OCI-LY7 (cell line): ENCODE results near the gene CALHM6. TPM values are rescaled to one million over a fixed set of nuclear protein-coding genes. Genes with fewer than 3 reads are reported as not detected.

ENCODE experiments used
- BruUV-seq: library from RNA; stranded (reverse); fragments of 400-500 nt; replicated peaks from 2 replicates; lab custom pipeline; 2021; lab: Mats Ljungman, UMichigan
- CTCF ChIA-PET: fragments of 300-600 bp; sonication (Branson Sonifier 250); formaldehyde crosslinking; loops from one replicate; lab custom pipeline; 2022; ENCODE audit warnings: antibody characterized with exemption; ENCODE audit not compliant: unreplicated experiment; lab: Charles Lee
- POLR2A ChIA-PET: fragments of 300-600 bp; sonication (Branson Sonifier 250); formaldehyde crosslinking; loops from one replicate; lab custom pipeline; 2022; ENCODE audit warnings: antibody characterized with exemption; lab: Charles Lee
- DNase-seq: peaks from one replicate; pipeline ENCODE4 v3.0.0-alpha.2; 2015; ENCODE audit warnings: low spot score
- H2AFZ ChIP-seq: fragments of 200-600 bp; sonication (generic), shearing (Covaris generic); 2 replicates; pipeline ENCODE4 v1.6.1; 2014; ENCODE audit warnings: mild to moderate bottlenecking, antibody characterized with exemption, low read length, moderate library complexity
- H3K27ac ChIP-seq: fragments of 200-600 bp; sonication (generic); 2 replicates; pipeline ENCODE4 v1.5.1; 2014; ENCODE audit warnings: mixed run types, low read depth, mild to moderate bottlenecking, moderate library complexity, low read length, inconsistent platforms; ENCODE audit not compliant: poor library complexity, severe bottlenecking
- H3K36me3 ChIP-seq: fragments of 200-600 bp; sonication (generic); 2 replicates; pipeline ENCODE4 v1.6.1; 2014; ENCODE audit warnings: mild to moderate bottlenecking, antibody characterized with exemption, low read length, moderate library complexity, mixed read lengths; ENCODE audit not compliant: insufficient read depth
- H3K4me1 ChIP-seq: fragments of 200-600 bp; sonication (generic); 2 replicates; pipeline ENCODE4 v1.5.1; 2014; ENCODE audit warnings: mild to moderate bottlenecking, low read length; ENCODE audit not compliant: insufficient read depth, poor library complexity, severe bottlenecking
- H3K4me2 ChIP-seq: fragments of 200-600 bp; sonication (generic); 2 replicates; pipeline ENCODE4 v1.6.1; 2014; ENCODE audit warnings: mild to moderate bottlenecking, low read length
- H3K4me3 ChIP-seq: fragments of 200-600 bp; sonication (generic); 2 replicates; pipeline ENCODE4 v1.5.1; 2014; ENCODE audit warnings: mild to moderate bottlenecking, low read depth, low read length; ENCODE audit not compliant: poor library complexity, severe bottlenecking
- H3K79me2 ChIP-seq: fragments of 200-600 bp; sonication (generic); 2 replicates; pipeline ENCODE4 v1.6.1; 2016; ENCODE audit warnings: low read depth, mild to moderate bottlenecking, low read length, moderate library complexity, mixed read lengths; ENCODE audit not compliant: insufficient read depth
- H3K9me2 ChIP-seq: fragments of 200-600 bp; sonication (generic); 2 replicates; pipeline ENCODE4 v1.6.1; 2016; ENCODE audit warnings: mild to moderate bottlenecking, low read length, mixed read lengths; ENCODE audit not compliant: insufficient read depth
- H3K9me3 ChIP-seq: fragments of 200-600 bp; sonication (generic); 2 replicates; pipeline ENCODE4 v1.6.1; 2014; ENCODE audit warnings: mild to moderate bottlenecking, mixed run types, low read length, mixed read lengths
- H4K20me1 ChIP-seq: fragments of 200-600 bp; sonication (generic); 2 replicates; pipeline ENCODE4 v1.6.1; 2014; ENCODE audit warnings: mild to moderate bottlenecking, antibody characterized with exemption, low read length, moderate library complexity, mixed read lengths; ENCODE audit not compliant: insufficient read depth
- EZH2phosphoT487 ChIP-seq: fragments of 200-600 bp; sonication (generic); IDR thresholded peaks from 2 replicates; pipeline ENCODE4 v1.6.1; 2018; ENCODE audit warnings: low read depth, borderline replicate concordance, mild to moderate bottlenecking, mixed run types, antibody characterized with exemption, low read length, moderate library complexity, mixed read lengths
- intact Hi-C: fragments of 100-400 bp; cut with micrococcal nuclease; formaldehyde crosslinking; loops from one replicate; pipeline ENCODE4 v1.10.0; 2022; ENCODE audit not compliant: unreplicated experiment
- total RNA-seq, 2 experiments: library from RNA; depleted of rRNA in 1 of 2; stranded (reverse); fragments of >200 nt in 1 of 2; shearing (Covaris generic) in 1 of 2; gene quantifications; 2 replicates each; pipeline ENCODE4 v1.2.3, GENCODE V29; 2014 to 2022
- TF ChIP-seq, protein P1 (sequence below): fragments of 200-600 bp; sonication (generic); conservative IDR thresholded peaks from 2 replicates; pipeline ENCODE4 v1.5.1; 2014; ENCODE audit warnings: mild to moderate bottlenecking, antibody characterized with exemption, low read length, moderate library complexity, mixed read lengths

CALHM6 gene
- total RNA-seq, 2 experiments from 2014 or later, result 1.8 TPM; not detected in 1

- Histone ChIP-seq H3K36me3 (no peaks in the 10 kb centered on the region), H3K9me2 (no peaks in the 10 kb centered on the region), H3K9me3 (no peaks in the 10 kb centered on the region), H4K20me1 (no peaks in the 10 kb centered on the region), H3K4me2 (no peak overlapping the region), H3K4me3 (no peak overlapping the region), H3K27ac (no peak overlapping the region), H3K4me1 (no peaks in the 10 kb centered on the region), H3K79me2 (no peaks in the 10 kb centered on the region), H2AFZ (no peak overlapping the region)
- TF ChIP-seq EZH2phosphoT487, result no peak
- TF ChIP-seq, protein P1, sequence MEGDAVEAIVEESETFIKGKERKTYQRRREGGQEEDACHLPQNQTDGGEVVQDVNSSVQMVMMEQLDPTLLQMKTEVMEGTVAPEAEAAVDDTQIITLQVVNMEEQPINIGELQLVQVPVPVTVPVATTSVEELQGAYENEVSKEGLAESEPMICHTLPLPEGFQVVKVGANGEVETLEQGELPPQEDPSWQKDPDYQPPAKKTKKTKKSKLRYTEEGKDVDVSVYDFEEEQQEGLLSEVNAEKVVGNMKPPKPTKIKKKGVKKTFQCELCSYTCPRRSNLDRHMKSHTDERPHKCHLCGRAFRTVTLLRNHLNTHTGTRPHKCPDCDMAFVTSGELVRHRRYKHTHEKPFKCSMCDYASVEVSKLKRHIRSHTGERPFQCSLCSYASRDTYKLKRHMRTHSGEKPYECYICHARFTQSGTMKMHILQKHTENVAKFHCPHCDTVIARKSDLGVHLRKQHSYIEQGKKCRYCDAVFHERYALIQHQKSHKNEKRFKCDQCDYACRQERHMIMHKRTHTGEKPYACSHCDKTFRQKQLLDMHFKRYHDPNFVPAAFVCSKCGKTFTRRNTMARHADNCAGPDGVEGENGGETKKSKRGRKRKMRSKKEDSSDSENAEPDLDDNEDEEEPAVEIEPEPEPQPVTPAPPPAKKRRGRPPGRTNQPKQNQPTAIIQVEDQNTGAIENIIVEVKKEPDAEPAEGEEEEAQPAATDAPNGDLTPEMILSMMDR, result no peak
- no peak for DNase-seq
- BruUV-seq, result no TSS peak
- intact Hi-C loops, result no loop called here
- ChIA-PET CTCF (no interaction called here), POLR2A (interaction anchor here (1.5 kb wide), 1 partner anchor 10 kb away, joined by 7 read pairs; no protein-coding TSS in a partner anchor)
Observed at GRCh38 chr6:116426551-116426950, 34.6 kb upstream of the CALHM6 start.

DNA sequence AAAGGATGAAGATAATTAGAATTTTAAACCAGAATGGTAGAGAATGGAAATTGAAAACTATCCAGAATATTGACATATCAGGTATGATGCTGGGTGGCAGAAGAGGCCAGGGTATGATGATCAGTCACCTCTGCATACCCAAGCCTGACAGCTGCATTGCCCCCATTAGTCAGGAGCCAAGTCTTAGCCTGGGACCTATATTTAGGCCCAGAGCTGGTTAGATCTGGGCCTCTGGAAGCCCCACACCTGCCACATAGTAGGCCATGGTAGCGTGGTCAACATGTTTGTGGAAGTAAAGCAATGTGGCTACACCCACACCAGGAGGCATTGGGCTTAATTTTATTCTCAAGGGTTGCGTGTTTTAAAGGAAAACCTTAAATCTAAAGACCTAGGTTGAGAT lies 32.1 kb upstream of the CALHM6 start:
- Histone ChIP-seq H3K4me3 (no peak overlapping the region), H4K20me1 (no peaks in the 10 kb centered on the region), H2AFZ (no peak overlapping the region), H3K4me2 (no peak overlapping the region), H3K9me3 (no peaks in the 10 kb centered on the region), H3K79me2 (no peaks in the 10 kb centered on the region), H3K9me2 (no peaks in the 10 kb centered on the region), H3K4me1 (no peaks in the 10 kb centered on the region), H3K36me3 (no peaks in the 10 kb centered on the region), H3K27ac (no peak overlapping the region)
- TF ChIP-seq EZH2phosphoT487, result no peak
- TF ChIP-seq, protein P1, result no peak
- no peak for DNase-seq
- BruUV-seq, result no TSS peak
- ChIA-PET POLR2A (no interaction called here), CTCF (no interaction called here)
- intact Hi-C loops, result no loop called here

GRCh38 chr6:116430860-116431259 lies 30.3 kb upstream of the CALHM6 start:
- no peak for DNase-seq
- POLR2A ChIA-PET, result interaction anchor here (1.5 kb wide), 1 partner anchor 158 kb away, joined by 3 read pairs; no protein-coding TSS in a partner anchor

More at GRCh38 chr6:116430860-116431259, 30.3 kb upstream of the CALHM6 start:
- H3K4me3 ChIP-seq, result no peak overlapping the region
- H3K27ac ChIP-seq, result no peak overlapping the region
- H4K20me1 ChIP-seq, result no peaks in the 10 kb centered on the region
- no peaks in the 10 kb centered on the region for H3K36me3 ChIP-seq
- H3K4me1 ChIP-seq, result no peaks in the 10 kb centered on the region
- BruUV-seq, result no TSS peak
- intact Hi-C loops, result loop anchor here (2.0 kb wide), 1 partner anchor 14 kb away; no protein-coding TSS in a partner anchor
- no peaks in the 10 kb centered on the region for H3K9me2 ChIP-seq
- H3K79me2 ChIP-seq, result no peaks in the 10 kb centered on the region
- H3K9me3 ChIP-seq, result no peaks in the 10 kb centered on the region
- H3K4me2 ChIP-seq, result no peak overlapping the region
- no peak overlapping the region for H2AFZ ChIP-seq
- TF ChIP-seq EZH2phosphoT487, result no peak
- CTCF ChIA-PET, result no interaction called here
